ENCODE measurements around the gene OSBPL6. TPM values are rescaled to one million over a fixed set of nuclear protein-coding genes. Genes with fewer than 3 reads are reported as not detected.

The OSBPL6 gene
- total and polyA plus RNA-seq, 4 donors = 0.75 to 2.4 (median 1.7) TPM

- H3K9me3 ChIP-seq (ENCODE audit: control insufficient read depth, low read length) = no peaks in the 10 kb centered on the region
- H3K4me1 ChIP-seq (ENCODE audit: control insufficient read depth in 1 of 2, insufficient read depth in 2 of 2, low read length in 2 of 2) = no peaks in the 10 kb centered on the region
- no peaks in the 10 kb centered on the region for H3K27me3 ChIP-seq (ENCODE audit: control insufficient read depth in 1 of 2, insufficient read depth in 2 of 2, low read length in 1 of 2)
- H3K4me3 ChIP-seq (ENCODE audit: low read length in 2 of 2) = no peak overlapping the region
- DNase-seq = no peak
- intact Hi-C loops (cut with DNase I) = loop anchor here (5.0 to 10.0 kb wide), 3 partner anchors 80 to 145 kb away; partner anchors contain the start of gene OSBPL6 (in 1 of the 2)
- 65 to 70% methylated on average over 6 of the region's 6 CpGs for WGBS, 2 donors
- H3K36me3 ChIP-seq (ENCODE audit: control insufficient read depth in 1 of 2, insufficient read depth in 2 of 2, low read length in 1 of 2) = no peaks in the 10 kb centered on the region
- ATAC-seq (ENCODE audit: low FRiP score) = no peak
- H3K27ac ChIP-seq (ENCODE audit: low read depth in 1 of 2, low read length in 2 of 2) = no peak overlapping the region
Observed at GRCh38 chr2:178277741-178278197, 83.5 kb downstream of the OSBPL6 start.

GRCh38 chr2:178279142-178279541 is 84.8 kb downstream of the OSBPL6 start:
- no peak for ATAC-seq (ENCODE audit: low FRiP score)

GRCh38 chr2:178279636-178280035 is 85.3 kb downstream of the OSBPL6 start:
- Histone ChIP-seq H3K36me3 (ENCODE audit: control insufficient read depth in 1 of 2, insufficient read depth in 2 of 2, low read length in 1 of 2) (no peaks in the 10 kb centered on the region), H3K27ac (ENCODE audit: low read depth in 1 of 2, low read length in 2 of 2) (no peak overlapping the region), H3K9me3 (ENCODE audit: control insufficient read depth, low read length) (no peaks in the 10 kb centered on the region), H3K4me3 (ENCODE audit: low read length in 2 of 2) (no peak overlapping the region), H3K27me3 (ENCODE audit: control insufficient read depth in 1 of 2, insufficient read depth in 2 of 2, low read length in 1 of 2) (no peaks in the 10 kb centered on the region), H3K4me1 (ENCODE audit: control insufficient read depth in 1 of 2, insufficient read depth in 2 of 2, low read length in 2 of 2) (no peaks in the 10 kb centered on the region)
- no peak for DNase-seq
- intact Hi-C loops (cut with DNase I) = loop anchor here (5.0 to 10.0 kb wide), 3 partner anchors 82 to 147 kb away; partner anchors contain the start of gene OSBPL6 (in 1 of the 2)
- ATAC-seq (ENCODE audit: low FRiP score) = no peak
- 94 to 97% methylated on average over 10 of the region's 10 CpGs for WGBS, 2 donors

More at GRCh38 chr2:178279142-178279541, 84.8 kb downstream of the OSBPL6 start:
- intact Hi-C loops (cut with DNase I) = loop anchor here (5.0 to 10.0 kb wide), 3 partner anchors 82 to 147 kb away; partner anchors contain the start of gene OSBPL6 (in 1 of the 2)
- 75 to 85% methylated on average over 2 of the region's 2 CpGs for WGBS, 2 donors
- Histone ChIP-seq H3K36me3 (ENCODE audit: control insufficient read depth in 1 of 2, insufficient read depth in 2 of 2, low read length in 1 of 2) (no peaks in the 10 kb centered on the region), H3K4me3 (ENCODE audit: low read length in 2 of 2) (no peak overlapping the region), H3K4me1 (ENCODE audit: control insufficient read depth in 1 of 2, insufficient read depth in 2 of 2, low read length in 2 of 2) (no peaks in the 10 kb centered on the region), H3K27me3 (ENCODE audit: control insufficient read depth in 1 of 2, insufficient read depth in 2 of 2, low read length in 1 of 2) (no peaks in the 10 kb centered on the region), H3K9me3 (ENCODE audit: control insufficient read depth, low read length) (no peaks in the 10 kb centered on the region), H3K27ac (ENCODE audit: low read depth in 1 of 2, low read length in 2 of 2) (no peak overlapping the region)
- DNase-seq = no peak

DNA sequence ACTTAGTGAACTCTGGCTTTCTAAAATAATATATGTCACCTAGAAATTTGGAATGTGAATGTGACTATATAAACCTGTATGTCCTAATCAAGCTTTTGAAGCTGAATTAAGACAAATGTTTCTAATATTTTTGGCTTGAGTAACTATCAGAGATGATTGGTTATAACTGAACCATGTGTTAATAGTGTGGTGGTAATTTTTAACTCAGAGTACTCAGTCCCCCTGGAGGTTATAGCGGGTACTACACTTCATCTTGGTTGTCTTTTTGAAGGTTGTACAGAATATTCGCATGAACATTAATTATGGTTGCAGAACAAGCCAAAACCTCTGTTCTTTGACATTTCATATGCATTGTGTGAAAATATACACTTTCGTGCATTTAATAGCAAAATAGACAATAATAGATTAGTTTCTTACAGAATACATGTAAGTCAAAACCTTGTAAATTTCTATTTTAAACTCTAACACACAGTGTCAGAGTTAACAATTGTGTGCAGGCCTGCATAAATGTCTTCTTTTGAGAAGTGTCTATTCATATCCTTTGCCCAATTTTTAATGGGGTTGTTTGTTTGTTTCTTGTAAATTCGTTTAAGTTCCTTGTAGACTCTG is 86.0 kb downstream of the OSBPL6 start:
- H3K9me3 ChIP-seq (ENCODE audit: control insufficient read depth, low read length) = no peaks in the 10 kb centered on the region
- no peak for DNase-seq
- intact Hi-C loops (cut with DNase I) = loop anchor here in 1 of 2 donors (5.0 kb wide), 1 partner anchor 148 kb away; no protein-coding TSS in a partner anchor
- WGBS, 2 donors = 42 to 47% methylated on average over 4 of the region's 4 CpGs
- H3K4me1 ChIP-seq (ENCODE audit: control insufficient read depth in 1 of 2, insufficient read depth in 2 of 2, low read length in 2 of 2) = no peaks in the 10 kb centered on the region
- H3K27me3 ChIP-seq (ENCODE audit: control insufficient read depth in 1 of 2, insufficient read depth in 2 of 2, low read length in 1 of 2) = no peaks in the 10 kb centered on the region
- no peak overlapping the region for H3K27ac ChIP-seq (ENCODE audit: low read depth in 1 of 2, low read length in 2 of 2)
- no peak overlapping the region for H3K4me3 ChIP-seq (ENCODE audit: low read length in 2 of 2)
- ATAC-seq (ENCODE audit: low FRiP score) = peak; percentile 81
- H3K36me3 ChIP-seq (ENCODE audit: control insufficient read depth in 1 of 2, insufficient read depth in 2 of 2, low read length in 1 of 2) = no peaks in the 10 kb centered on the region

DNA sequence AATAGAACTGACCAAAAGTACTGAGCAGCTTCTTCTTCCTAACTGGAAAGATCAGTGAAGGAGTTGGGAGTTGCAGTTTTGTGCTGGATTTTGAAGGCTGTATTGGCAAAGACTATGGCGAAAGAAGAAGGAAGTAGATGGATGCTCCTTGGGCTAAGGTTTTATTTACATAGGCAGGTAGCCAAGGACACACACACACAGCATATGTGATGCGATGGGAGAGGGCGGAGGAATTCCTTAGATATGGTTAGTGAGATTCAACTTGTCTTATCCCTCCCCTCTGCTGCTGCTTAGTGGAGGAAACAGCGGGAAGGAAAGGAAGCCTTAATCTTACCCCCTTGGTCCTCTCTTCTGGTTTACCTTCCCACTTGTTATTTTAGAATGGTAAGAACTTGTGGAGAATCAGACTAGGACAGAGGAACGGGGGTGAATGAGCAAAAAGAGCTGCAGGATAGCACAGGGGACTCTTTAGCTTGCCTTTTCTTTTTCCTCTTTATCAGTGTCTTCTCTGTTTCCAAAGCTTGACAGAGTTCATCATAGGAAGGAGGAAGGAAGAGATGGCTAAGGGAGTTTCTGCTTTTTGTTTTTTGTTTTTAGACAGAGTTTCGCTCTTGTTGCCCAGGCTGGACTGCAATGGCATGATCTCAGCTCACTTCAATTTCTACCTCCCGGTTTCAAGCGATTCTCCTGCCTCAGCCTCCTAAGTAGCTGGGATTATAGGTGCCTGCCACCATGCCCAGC is 87.9 kb downstream of the OSBPL6 start:
- H3K36me3 ChIP-seq (ENCODE audit: control insufficient read depth in 1 of 2, insufficient read depth in 2 of 2, low read length in 1 of 2) = no peaks in the 10 kb centered on the region
- no peak overlapping the region for H3K27ac ChIP-seq (ENCODE audit: low read depth in 1 of 2, low read length in 2 of 2)
- H3K27me3 ChIP-seq (ENCODE audit: control insufficient read depth in 1 of 2, insufficient read depth in 2 of 2, low read length in 1 of 2) = no peaks in the 10 kb centered on the region
- no peak for DNase-seq
- H3K4me1 ChIP-seq (ENCODE audit: control insufficient read depth in 1 of 2, insufficient read depth in 2 of 2, low read length in 2 of 2) = no peaks in the 10 kb centered on the region
- no peaks in the 10 kb centered on the region for H3K9me3 ChIP-seq (ENCODE audit: control insufficient read depth, low read length)
- intact Hi-C loops (cut with DNase I) = loop anchor here in 1 of 2 donors (5.0 kb wide), 1 partner anchor 150 kb away; no protein-coding TSS in a partner anchor
- no peak overlapping the region for H3K4me3 ChIP-seq (ENCODE audit: low read length in 2 of 2)
- no peak for ATAC-seq (ENCODE audit: low FRiP score)
- WGBS, 2 donors = 82 to 86% methylated on average over 8 of the region's 8 CpGs

GRCh38 chr2:178283341-178283918 is 89.1 kb downstream of the OSBPL6 start:
- no peak overlapping the region for H3K27ac ChIP-seq (ENCODE audit: low read depth in 1 of 2, low read length in 2 of 2)
- no peaks in the 10 kb centered on the region for H3K27me3 ChIP-seq (ENCODE audit: control insufficient read depth in 1 of 2, insufficient read depth in 2 of 2, low read length in 1 of 2)
- 75 to 77% methylated on average over 3 of the region's 3 CpGs for WGBS, 2 donors
- DNase-seq (no peak), ATAC-seq (ENCODE audit: low FRiP score) (no peak)
- intact Hi-C loops (cut with DNase I) = loop anchor here in 1 of 2 donors (5.0 kb wide), 1 partner anchor 151 kb away; no protein-coding TSS in a partner anchor
- no peaks in the 10 kb centered on the region for H3K36me3 ChIP-seq (ENCODE audit: control insufficient read depth in 1 of 2, insufficient read depth in 2 of 2, low read length in 1 of 2)
- H3K9me3 ChIP-seq (ENCODE audit: control insufficient read depth, low read length) = no peaks in the 10 kb centered on the region
- H3K4me1 ChIP-seq (ENCODE audit: control insufficient read depth in 1 of 2, insufficient read depth in 2 of 2, low read length in 2 of 2) = no peaks in the 10 kb centered on the region
- H3K4me3 ChIP-seq (ENCODE audit: low read length in 2 of 2) = no peak overlapping the region

DNA sequence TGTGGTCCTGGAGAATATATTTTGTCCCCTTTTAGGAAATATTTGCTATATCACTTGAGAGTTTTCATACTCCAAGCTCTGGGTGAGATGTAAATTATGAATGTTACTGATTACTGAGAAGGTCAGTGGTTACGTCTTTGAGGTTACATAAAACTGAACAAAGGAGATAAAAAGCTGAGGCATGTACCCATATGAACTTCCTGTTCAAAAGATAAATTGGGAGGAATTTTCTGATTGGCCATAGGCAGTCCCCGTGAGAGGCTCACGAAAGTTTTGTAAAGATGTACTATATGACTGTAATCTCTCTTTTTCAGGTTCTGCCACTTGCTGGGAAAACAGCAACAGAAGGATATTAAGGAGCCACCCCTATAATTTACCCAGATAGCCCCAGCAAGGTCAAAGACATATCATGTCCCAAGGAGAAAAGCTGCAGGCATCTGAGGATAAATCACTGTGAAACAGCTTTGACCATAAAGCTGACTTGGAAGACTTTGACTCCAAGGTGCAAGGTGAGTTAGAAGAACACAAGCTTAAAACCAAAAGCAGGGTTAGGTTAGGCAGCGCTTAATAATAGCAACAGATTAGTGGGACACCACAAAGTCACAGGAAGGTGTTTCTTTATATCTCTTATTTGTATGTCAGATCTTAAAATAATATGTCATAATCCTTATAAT is 90.4 kb downstream of the OSBPL6 start:
- H3K4me3 ChIP-seq (ENCODE audit: low read length in 2 of 2) = no peak overlapping the region
- no peak overlapping the region for H3K27ac ChIP-seq (ENCODE audit: low read depth in 1 of 2, low read length in 2 of 2)
- intact Hi-C loops (cut with DNase I) = loop anchor here in 1 of 2 donors (5.0 kb wide), 1 partner anchor 152 kb away; no protein-coding TSS in a partner anchor

DNA sequence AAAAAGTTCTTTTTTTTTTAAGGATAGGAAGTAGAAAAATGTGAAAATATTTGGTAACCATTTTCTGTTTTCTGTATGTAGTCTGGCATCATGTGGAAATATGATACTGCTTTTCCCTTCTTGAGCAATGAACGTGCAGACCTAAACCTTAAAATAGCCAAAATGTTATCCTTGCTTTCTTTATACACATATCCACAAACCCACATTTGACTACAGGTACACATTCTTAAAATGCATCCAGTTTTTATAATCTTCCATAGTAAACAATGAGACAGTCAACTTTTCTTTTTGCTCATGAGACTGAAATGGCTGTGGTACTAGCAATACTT is 90.9 kb downstream of the OSBPL6 start:
- Histone ChIP-seq H3K36me3 (ENCODE audit: control insufficient read depth in 1 of 2, insufficient read depth in 2 of 2, low read length in 1 of 2) (no peaks in the 10 kb centered on the region), H3K4me1 (ENCODE audit: control insufficient read depth in 1 of 2, insufficient read depth in 2 of 2, low read length in 2 of 2) (no peaks in the 10 kb centered on the region), H3K4me3 (ENCODE audit: low read length in 2 of 2) (no peak overlapping the region), H3K27ac (ENCODE audit: low read depth in 1 of 2, low read length in 2 of 2) (no peak overlapping the region), H3K27me3 (ENCODE audit: control insufficient read depth in 1 of 2, insufficient read depth in 2 of 2, low read length in 1 of 2) (no peaks in the 10 kb centered on the region), H3K9me3 (ENCODE audit: control insufficient read depth, low read length) (no peaks in the 10 kb centered on the region)
- intact Hi-C loops (cut with DNase I) = no loop called here
- ATAC-seq (ENCODE audit: low FRiP score) = no peak
- DNase-seq = no peak
- 69 to 72% methylated on average over 1 of the region's 1 CpG for WGBS, 2 donors

More for the DNA sequence above, 90.4 kb downstream of the OSBPL6 start:
- no peaks in the 10 kb centered on the region for H3K9me3 ChIP-seq (ENCODE audit: control insufficient read depth, low read length)
- no peaks in the 10 kb centered on the region for H3K36me3 ChIP-seq (ENCODE audit: control insufficient read depth in 1 of 2, insufficient read depth in 2 of 2, low read length in 1 of 2)
- DNase-seq = no peak
- H3K4me1 ChIP-seq (ENCODE audit: control insufficient read depth in 1 of 2, insufficient read depth in 2 of 2, low read length in 2 of 2) = no peaks in the 10 kb centered on the region
- no peaks in the 10 kb centered on the region for H3K27me3 ChIP-seq (ENCODE audit: control insufficient read depth in 1 of 2, insufficient read depth in 2 of 2, low read length in 1 of 2)
- 94 to 96% methylated on average over 4 of the region's 4 CpGs for WGBS, 2 donors
- no peak for ATAC-seq (ENCODE audit: low FRiP score)
